GM12878 (cell line): Measurements from ENCODE around the gene NEK7. TPM values are rescaled to one million over a fixed set of nuclear protein-coding genes. Genes with fewer than 3 reads are reported as not detected.

Experiments used
- EZH2 ChIP-seq: IDR thresholded peaks from 2 replicates; pipeline ENCODE4 v1.6.1; 2012; ENCODE audit warnings: low read depth, mild to moderate bottlenecking, control low read depth, inconsistent platforms, low read length, borderline replicate concordance; ENCODE audit not compliant: control insufficient read depth
- GATAD2B ChIP-seq: fragments of 450-650 bp; conservative IDR thresholded peaks from 2 replicates; pipeline ENCODE4 v1.6.1; 2017; ENCODE audit warnings: low read depth, mild to moderate bottlenecking, moderate library complexity
- MXI1 ChIP-seq: fragments of 150-350 bp; IDR thresholded peaks from 2 replicates; pipeline ENCODE4 v1.6.1; 2011; ENCODE audit warnings: low read depth, mild to moderate bottlenecking, inconsistent platforms, low read length, improper control_type of control experiment
- NFYB ChIP-seq: IDR thresholded peaks from 2 replicates; pipeline ENCODE4 v1.6.1; 2011; ENCODE audit warnings: low read depth, mild to moderate bottlenecking, low read length, improper control_type of control experiment, moderate library complexity; ENCODE audit not compliant: insufficient read depth
- NKRF ChIP-seq: fragments of 450-650 bp; conservative IDR thresholded peaks from 2 replicates; pipeline ENCODE4 v1.6.1; 2017; ENCODE audit warnings: mild to moderate bottlenecking, moderate library complexity
- SREBF1 ChIP-seq: IDR thresholded peaks from 2 replicates; pipeline ENCODE4 v1.6.1; 2012; ENCODE audit warnings: mild to moderate bottlenecking, low read length
- ZBTB40 ChIP-seq: fragments of 450-650 bp; IDR thresholded peaks from 2 replicates; pipeline ENCODE4 v1.6.1; 2016; ENCODE audit warnings: mild to moderate bottlenecking, moderate library complexity, borderline replicate concordance
- polyA plus RNA-seq, 11 experiments: library from polyadenylated mRNA; depleted of rRNA in 4 of 11; unstranded in 6 of 11; stranded (reverse) in 5 of 11; fragments of >200 nt; fragmentation: Nextera tagmentation in 4 of 11; fragmentation: Illumina TruSeq in 1 of 11; extraction: Ambion mirVana in 4 of 11; extraction: Trizol in 1 of 11; gene quantifications; 1 replicate in 1 of 11; 2 replicates in 10 of 11; pipeline versions ENCODE4 v1.2.1 to v1.2.3, GENCODE V29; 2011 to 2016; ENCODE audit warnings: inconsistent platforms in 2 of 11, missing spikeins in 2 of 11, low read depth in 1 of 11
- total RNA-seq, 4 experiments: library from RNA; depleted of rRNA in 3 of 4; stranded (reverse); fragments of >200 nt in 3 of 4; fragmentation: Illumina TruSeq in 1 of 4; extraction: Trizol in 1 of 4; gene quantifications; 2 replicates each; pipeline versions ENCODE4 v1.2.1 to v1.2.3, GENCODE V29; 2013 to 2021
- TF ChIP-seq, protein P1 (sequence below): IDR thresholded peaks from 2 replicates; pipeline ENCODE4 v1.6.1; 2012; ENCODE audit warnings: low read length, inconsistent platforms

Gene NEK7
- total and polyA plus RNA-seq, 10 of the 15 experiments (the other 5 are each of a cell fraction or from before 2014, with no cell fraction given), result 9.4 to 77.7 (median 24.0) TPM

GRCh38 chr1:198153804-198154203 is 3.0 kb upstream of the NEK7 start (continued):
- TF ChIP-seq NKRF (no peak), SREBF1 (no peak), EZH2 (no peak), MXI1 (no peak), NFYB (no peak), GATAD2B (no peak), ZBTB40 (no peak)
- TF ChIP-seq, protein P1, sequence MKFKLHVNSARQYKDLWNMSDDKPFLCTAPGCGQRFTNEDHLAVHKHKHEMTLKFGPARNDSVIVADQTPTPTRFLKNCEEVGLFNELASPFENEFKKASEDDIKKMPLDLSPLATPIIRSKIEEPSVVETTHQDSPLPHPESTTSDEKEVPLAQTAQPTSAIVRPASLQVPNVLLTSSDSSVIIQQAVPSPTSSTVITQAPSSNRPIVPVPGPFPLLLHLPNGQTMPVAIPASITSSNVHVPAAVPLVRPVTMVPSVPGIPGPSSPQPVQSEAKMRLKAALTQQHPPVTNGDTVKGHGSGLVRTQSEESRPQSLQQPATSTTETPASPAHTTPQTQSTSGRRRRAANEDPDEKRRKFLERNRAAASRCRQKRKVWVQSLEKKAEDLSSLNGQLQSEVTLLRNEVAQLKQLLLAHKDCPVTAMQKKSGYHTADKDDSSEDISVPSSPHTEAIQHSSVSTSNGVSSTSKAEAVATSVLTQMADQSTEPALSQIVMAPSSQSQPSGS, result no peak
